HG03139 (cell line): ENCODE data around the gene WDPCP.
"Not testable (repeated sequence)": the region's sequence is repeated elsewhere in the genome, so short reads cannot be mapped to it uniquely, and the experiment has no call there.

Experiments
- ATAC-seq: cut with Tn5 transposase; IDR thresholded peaks from one replicate; pipeline ENCODE4 v1.9.1; 2021; ENCODE audit not compliant: unreplicated experiment

The WDPCP gene

DNA sequence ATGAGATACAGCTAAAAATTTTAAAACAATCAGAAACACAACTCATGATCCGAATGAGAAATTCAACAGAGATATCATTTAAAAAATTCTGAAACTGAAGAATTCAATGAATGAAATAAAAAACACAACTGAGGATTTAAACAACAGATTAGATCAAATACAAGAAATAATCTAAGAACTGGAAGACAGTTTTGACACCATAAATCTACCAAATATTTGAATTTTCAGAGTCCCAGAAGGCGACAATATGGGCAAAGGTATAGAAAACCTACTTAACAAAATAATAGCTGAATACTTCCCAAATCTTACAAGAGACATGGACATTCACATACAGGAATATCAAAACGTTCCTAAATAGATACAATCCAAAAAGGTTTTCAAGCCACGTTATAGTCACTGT lies 315.7 kb downstream of the WDPCP start:
- ATAC-seq, result no peak

DNA sequence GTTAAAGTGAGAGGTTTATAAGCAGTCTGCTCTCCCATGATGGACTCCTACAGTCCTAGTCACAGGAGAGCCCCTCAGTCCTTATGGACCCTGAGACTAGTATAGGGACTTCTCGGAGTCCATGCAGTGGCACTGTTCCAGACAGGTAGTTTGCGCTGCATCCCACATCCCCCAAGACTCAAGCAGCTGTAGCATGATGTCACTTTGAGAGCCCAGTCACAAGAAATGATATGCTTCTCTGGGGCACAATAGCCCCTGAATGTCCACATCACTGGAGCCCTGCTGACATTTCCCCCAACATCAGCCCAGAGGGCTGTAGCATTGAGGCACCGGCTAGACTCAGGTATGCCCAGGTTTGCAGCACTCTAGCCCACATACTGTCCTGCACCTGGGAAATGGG lies 317.6 kb downstream of the WDPCP start:
- no peak for ATAC-seq

- no peak for ATAC-seq
Observed at GRCh38 chr2:63268946-63269345, 319.3 kb downstream of the WDPCP start.

DNA sequence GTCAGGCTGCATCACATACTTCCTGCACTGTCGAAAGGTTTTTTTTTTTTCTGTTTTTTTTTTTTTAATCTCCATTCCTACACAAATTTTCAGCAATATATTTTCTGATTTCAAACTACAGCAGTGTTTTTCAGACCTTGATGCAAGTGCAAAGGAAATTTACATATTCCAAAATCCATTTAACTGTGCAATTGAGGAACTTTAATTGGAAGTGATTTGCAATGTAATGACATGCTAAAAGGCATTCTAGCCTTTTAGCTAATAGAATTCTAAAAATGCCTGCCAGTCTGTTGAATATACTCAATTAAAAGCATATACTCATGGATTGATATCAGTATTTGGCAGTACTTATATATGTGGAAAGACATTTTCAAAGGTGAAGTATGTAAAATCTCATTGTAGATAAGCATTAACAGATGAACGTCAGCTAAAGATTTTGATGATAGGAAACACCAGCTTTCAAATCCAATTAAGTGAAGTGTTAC lies 327.1 kb downstream of the WDPCP start:
- ATAC-seq, result no peak

DNA sequence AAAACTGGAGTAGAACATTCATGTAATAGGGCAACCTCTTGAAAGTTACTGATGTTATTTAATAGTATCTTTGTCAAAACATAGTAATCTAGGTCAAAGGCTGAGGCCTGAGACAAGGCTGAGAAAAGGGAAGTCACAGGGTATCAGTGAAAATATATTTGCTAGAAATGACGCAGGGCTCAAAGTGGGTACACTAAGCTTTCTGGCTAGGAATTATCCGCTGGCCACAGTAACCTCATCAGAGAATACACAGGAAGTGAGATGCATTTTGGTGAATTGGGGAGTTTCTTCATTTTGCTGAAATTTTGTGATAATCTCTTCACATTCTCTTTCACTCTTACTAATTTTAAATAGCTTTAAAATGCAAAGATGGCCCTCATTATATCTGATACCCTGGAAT lies 330.8 kb downstream of the WDPCP start:
- no peak for ATAC-seq

- no peak for ATAC-seq
Observed at GRCh38 chr2:63249161-63249560, 339.1 kb downstream of the WDPCP start.

GRCh38 chr2:63242747-63243146 lies 345.5 kb downstream of the WDPCP start:
- ATAC-seq, result no peak

DNA sequence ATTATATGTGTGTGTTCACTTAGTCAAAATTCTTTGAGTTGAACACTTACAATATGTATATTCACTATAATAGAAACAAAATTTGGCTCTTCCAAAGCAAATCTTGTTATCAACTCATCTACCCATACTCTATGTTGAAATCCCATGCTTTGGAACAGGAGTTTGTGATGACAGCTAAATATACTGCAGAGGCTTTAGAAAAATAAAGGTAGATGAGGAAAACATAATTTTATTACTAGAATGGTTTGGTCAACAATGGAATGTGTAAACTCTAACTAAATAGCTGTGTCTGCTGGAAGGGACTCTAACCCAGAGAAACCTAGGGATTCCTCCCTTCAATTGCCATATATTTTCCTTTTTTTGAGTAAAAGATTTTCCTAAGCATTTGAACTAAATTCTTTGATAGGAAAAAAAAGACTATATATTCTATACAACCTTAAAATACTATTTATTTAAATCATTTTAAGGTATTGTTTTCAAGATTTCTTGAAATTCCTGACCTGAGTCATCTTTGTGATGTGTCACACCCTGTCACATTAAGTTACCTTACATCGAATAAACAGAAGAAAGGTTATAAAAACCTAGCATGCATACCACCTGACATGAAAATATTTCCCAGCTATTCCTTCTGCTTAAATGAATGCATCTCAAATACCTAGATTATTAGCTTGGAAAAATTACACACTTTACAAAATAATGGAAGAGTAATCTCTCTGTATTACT lies 362.2 kb downstream of the WDPCP start:
- no peak for ATAC-seq

DNA sequence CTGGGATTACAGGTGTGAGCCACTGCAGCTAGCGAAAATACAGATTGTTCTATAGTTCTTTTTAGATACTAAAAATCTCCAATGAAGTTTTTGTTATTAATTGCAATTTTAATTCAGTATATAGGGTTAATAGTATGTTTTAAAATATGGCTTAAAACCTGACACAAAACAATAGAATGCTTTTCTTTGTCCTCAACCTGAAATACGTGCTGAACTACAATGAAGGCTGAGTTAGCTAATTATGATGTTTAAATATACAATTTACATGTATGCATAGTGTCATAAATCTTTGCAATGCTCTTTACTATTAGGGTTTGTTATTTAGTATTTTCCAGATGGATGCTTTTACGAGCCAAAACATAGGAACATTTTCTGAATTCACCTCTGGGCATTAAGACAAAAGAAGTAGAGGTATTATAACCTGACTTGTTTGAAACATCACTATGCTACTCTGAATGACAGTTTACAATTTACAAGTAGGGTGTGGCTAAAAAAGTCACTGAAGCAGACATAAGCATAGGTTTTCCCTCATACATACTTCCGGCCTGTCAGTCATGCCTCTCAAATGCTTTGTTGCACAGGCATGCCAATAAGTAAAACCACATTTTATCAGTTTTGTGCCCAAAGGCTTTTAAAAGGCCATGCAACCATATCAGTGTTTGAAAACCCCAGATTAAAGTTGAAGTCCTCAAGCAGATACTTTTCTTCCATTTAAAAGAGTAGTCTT lies 369.3 kb downstream of the WDPCP start:
- ATAC-seq, result no peak

DNA sequence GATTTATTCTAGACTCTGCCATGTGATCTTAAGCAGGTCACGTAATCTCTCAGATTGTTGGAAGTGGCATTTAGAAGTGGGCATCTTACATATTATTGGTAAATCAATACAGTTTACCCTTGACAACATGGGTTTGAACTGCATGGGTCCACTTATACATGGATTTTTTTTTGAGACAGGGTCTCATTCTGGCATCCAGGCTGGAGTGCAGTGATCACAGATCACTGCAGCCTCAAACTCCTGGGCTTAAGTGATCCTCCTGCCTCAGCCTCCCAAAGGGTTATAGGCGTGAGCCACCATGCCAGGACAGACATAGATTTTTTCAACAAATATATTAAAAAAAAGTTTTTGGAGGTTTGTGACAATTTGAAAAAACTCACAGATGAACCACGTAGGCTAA lies 393.0 kb downstream of the WDPCP start:
- ATAC-seq, result no peak

DNA sequence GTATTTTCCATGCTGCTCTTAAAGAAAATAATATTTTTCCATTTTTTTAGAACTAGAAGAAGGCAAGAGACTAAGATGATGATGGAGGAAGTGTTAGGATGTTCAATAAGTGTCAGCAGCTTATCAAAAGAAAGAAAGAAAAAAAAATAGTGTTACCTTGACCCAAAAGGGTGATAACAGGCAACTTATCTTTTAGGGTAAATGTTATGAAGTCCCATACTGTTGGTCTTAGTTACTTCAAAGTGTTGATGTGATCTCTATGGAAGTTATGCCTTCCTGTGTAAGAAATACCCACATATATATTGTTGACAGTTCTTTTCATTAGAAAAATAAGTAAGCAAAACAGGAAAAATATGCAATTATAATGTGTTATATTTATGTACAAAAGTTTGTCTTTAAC lies 394.1 kb downstream of the WDPCP start:
- ATAC-seq, result no peak

DNA sequence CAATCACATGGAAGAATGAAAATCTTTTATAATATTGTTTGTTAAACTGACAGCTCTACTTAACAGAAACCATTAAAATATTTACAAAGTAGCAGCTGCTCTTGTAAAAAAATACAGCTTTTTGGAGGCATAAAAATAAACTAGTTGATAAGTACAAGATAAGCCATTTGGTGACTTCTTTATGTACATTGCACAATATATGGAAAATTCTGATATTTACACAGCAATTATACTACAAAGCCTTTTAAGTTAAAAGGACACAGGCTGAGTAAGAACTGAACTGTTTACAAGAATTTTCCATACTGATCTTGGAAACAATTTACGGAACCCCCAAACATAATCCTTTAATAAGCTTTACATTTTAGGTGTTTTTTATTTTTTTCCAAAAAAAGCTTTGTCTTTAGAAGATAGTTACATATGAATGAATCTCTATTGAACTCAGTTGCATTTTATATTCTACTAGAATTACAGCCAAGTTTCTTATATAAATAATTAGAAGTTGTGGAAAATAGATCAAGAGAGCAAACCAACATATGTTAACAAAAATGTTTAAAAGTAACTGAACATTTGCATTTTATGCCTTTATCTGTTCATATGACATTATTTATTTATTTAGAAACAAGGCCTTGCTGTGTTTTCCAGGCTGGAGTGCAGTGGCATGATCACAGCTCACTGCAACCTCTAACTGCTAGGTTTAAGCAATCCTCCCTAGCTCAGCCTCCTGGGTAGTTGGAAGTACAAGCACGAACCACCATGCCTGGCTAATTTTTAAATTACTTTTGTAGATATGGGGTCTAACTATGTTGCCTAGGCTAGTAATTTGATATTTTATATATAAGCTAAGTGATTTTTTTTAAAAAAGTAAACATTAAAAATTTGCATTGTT lies 395.1 kb downstream of the WDPCP start:
- no peak for ATAC-seq

DNA sequence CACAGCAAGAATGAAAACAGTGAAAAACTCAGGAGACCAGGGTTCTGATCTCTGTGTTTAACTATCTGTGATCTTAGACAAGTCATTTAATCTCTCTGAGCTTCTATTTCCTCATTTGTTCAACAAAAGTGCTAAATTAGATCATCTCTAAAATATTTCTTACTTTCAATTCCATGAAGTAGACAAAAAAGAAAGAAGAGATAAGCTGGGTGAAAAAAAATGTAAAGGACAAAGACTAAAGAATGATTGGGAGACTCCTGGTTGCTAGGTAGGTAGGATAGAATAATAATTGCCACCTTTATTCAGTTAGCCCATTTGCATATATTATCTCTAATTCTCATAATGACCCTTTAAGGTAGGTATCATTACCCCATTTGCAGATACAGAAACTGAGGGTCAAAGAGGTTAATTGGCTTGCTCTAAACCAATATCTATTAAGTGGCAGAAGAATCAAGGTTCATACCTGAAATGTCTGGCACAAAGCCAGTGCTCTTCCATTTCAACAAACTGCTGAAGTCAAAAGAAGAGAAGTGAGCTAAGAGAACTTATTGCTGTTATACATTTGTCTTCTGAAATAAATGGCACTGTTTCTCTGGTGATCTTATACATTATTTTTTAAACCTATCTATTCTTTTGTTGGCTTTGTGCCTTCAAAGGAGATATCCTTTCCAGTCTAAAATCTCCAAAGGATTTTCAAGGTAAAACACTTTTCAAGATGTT lies 395.9 kb downstream of the WDPCP start:
- ATAC-seq, result no peak

DNA sequence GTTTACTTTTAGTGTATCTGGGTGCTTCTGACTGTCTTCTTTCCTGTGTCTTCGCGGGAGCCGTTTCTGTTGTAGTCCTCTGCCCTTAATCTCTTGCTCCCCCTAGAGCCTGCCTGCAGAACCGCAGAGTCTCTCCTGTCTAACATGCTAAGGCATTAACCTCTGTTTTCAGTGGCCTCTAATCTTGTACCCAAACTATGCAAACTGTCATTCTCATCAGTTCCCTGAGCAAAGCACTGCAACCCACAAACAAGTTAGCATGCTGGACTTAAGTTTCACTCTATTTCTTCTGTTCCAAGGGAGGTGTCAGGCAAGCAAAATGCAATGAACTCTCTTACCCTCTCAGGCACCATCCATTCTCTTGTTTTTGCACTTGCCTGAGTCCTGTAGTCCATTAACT lies 399.3 kb downstream of the WDPCP start:
- peak; percentile 73 for ATAC-seq

DNA sequence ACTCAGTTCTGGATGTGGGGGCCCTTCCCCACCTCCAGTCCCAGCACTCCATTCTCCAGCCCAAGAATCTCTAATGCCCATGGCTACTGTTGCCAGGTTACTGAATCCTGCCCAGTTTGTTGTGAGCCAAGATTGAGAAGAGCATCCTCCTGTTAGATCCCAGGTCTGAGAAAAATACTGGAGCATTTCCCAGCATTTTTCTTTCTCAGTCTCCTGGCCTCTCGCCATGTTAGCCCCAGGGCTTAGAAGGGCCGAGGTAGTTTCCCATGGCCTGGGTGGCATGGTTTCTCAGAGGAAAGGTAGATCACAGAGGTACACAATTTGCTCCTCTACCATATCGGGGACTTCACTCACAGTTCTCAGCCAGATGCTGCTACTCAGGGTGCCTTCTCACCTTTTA lies 401.9 kb downstream of the WDPCP start:
- ATAC-seq, result no peak

GRCh38 chr2:63163161-63163820 lies 425.0 kb downstream of the WDPCP start:
- no peak for ATAC-seq

GRCh38 chr2:63159262-63159661 lies 429.0 kb downstream of the WDPCP start:
- no peak for ATAC-seq

DNA sequence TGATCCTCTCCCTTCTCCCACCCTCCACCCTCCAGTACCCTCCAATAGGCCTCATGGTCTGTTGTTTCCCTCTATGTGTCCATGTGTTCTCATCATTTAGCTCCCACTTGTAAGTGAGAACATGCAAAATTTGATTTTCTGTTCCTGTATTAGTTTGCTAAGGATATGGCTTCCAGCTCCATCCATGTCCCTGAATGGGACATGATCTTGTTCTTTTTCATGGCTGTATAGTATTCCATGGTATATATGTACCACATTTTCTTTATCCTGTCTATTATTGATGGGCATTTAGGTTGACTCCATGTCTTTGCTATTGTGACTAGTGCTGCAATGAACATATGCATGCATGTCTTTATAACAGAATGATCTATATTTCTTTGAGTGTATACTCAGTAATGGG lies 451.6 kb downstream of the WDPCP start:
- ATAC-seq, result not testable (repeated sequence)

DNA sequence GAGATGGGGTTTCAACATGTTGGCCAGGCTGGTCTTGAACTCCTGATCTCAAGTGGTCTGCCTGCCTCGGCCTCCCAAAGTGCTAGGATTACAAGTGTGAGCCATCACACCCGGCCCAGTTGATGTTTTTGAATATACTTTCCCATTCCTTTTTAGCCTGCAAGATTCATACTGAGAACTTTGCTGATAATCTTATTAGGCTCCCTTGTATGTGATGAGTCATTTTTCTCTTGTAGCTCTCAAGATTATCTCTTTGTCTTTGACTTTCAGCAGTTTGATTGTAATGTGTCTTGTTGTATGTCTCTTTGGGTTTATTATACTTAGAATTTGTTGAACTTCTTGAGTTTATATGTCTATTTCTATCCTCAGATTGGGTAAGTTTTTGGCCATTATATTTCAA lies 456.3 kb downstream of the WDPCP start:
- ATAC-seq, result no peak

DNA sequence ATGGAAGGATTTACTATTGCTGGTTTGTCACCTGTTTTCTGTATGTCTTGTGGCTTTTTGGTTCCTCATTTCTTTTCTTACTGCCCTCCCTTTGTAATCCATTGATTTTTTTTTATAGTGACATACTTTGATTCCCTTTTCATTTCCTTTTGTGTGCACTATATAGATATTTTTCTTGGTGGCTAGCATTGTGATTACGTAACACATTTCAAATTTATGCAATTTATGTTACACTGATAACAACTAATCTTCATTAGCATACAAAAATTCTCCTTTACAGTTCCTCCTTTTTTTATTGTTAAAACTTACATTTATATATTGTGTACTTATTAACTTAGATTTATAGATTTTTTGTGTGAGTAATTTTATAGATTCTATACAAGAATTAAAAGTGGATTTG lies 457.1 kb downstream of the WDPCP start:
- ATAC-seq, result no peak
